HEK293 (cell line): ENCODE results near the gene FLCN.

ENCODE experiments used
- ZNF132 ChIP-seq: fragments of 450-650 bp; formaldehyde crosslinking; IDR thresholded peaks from 2 replicates; pipeline ENCODE4 v1.5.1; 2017; ENCODE audit warnings: missing biosample characterization, missing genetic modification characterization, borderline replicate concordance
- ZNF2 ChIP-seq: fragments of 450-650 bp; formaldehyde crosslinking; IDR thresholded peaks from 2 replicates; pipeline ENCODE4 v1.5.1; 2016; ENCODE audit warnings: missing biosample characterization, missing genetic modification characterization
- ZNF423 ChIP-seq: fragments of 450-650 bp; formaldehyde crosslinking; IDR thresholded peaks from 2 replicates; pipeline ENCODE4 v1.5.1; 2016; ENCODE audit warnings: missing biosample characterization, missing genetic modification characterization
- ZNF776 ChIP-seq: fragments of 450-650 bp; formaldehyde crosslinking; IDR thresholded peaks from 2 replicates; pipeline ENCODE4 v1.5.0; 2017; ENCODE audit warnings: missing biosample characterization, missing genetic modification characterization, borderline replicate concordance
- TF ChIP-seq, protein P1 (sequence below): fragments of 450-650 bp; formaldehyde crosslinking; IDR thresholded peaks from 2 replicates; pipeline ENCODE4 v1.5.1; 2016; ENCODE audit warnings: missing biosample characterization, missing genetic modification characterization

DNA sequence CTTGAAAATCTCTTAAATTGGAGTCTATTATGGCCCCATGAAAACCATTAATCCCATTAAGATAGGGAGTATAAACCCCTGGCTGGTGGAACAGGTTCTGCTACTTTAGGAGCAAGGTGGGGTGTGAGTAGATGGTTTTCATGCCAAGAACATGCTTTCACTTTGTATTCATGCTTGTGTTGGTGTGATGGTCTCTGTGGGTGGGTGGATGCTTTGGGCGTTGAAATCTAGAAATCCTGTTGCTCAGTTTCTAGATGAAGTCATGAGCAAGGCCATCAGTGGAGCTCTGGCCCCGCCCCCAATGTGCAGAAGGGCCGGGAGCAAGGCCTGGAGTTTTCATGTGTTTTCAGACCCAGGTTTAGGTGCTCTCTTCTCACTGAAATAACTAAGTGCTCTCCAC lies 50.9 kb downstream of the FLCN start:
- TF ChIP-seq, protein P1, sequence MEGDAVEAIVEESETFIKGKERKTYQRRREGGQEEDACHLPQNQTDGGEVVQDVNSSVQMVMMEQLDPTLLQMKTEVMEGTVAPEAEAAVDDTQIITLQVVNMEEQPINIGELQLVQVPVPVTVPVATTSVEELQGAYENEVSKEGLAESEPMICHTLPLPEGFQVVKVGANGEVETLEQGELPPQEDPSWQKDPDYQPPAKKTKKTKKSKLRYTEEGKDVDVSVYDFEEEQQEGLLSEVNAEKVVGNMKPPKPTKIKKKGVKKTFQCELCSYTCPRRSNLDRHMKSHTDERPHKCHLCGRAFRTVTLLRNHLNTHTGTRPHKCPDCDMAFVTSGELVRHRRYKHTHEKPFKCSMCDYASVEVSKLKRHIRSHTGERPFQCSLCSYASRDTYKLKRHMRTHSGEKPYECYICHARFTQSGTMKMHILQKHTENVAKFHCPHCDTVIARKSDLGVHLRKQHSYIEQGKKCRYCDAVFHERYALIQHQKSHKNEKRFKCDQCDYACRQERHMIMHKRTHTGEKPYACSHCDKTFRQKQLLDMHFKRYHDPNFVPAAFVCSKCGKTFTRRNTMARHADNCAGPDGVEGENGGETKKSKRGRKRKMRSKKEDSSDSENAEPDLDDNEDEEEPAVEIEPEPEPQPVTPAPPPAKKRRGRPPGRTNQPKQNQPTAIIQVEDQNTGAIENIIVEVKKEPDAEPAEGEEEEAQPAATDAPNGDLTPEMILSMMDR (tag by site-specific recombination), result no peak
- TF ChIP-seq ZNF2, result no peak
- no peak for TF ChIP-seq ZNF423 (tag by site-specific recombination)
- no peak for TF ChIP-seq ZNF776
- TF ChIP-seq ZNF132 (tag by site-specific recombination), result no peak
